Panc1 (cell line): ENCODE measurements around the gene CSE1L. TPM values are rescaled to one million over a fixed set of nuclear protein-coding genes. Genes with fewer than 3 reads are reported as not detected.

Source experiments
- total RNA-seq: library from RNA; stranded (reverse); gene quantifications from one replicate; pipeline ENCODE4 v1.2.1, GENCODE V29; 2021; ENCODE audit not compliant: unreplicated experiment

Gene CSE1L
- total RNA-seq, 1 experiment from 2014 or later, result 133 TPM

Other genes starting within 250 kb of the CSE1L start
- gene PREX1, start 218.3 kb upstream of the CSE1L start, total RNA-seq, result 20.0 TPM
- 36.6 TPM for gene ARFGEF2, start 124.6 kb upstream of the CSE1L start, total RNA-seq
- 103 TPM for gene STAU1, start 142.0 kb downstream of the CSE1L start, total RNA-seq
- 63.4 TPM for gene DDX27, start 173.1 kb downstream of the CSE1L start, total RNA-seq
- 39.4 TPM for gene ZNFX1, start 231.7 kb downstream of the CSE1L start, total RNA-seq